A549 (cell line): ENCODE results near the gene CREBZF.

Experiments
- BHLHE40 ChIP-seq: IDR thresholded peaks from 2 replicates; pipeline ENCODE4 v1.6.1; 2012; ENCODE audit warnings: low read depth, low read length, inconsistent platforms
- EP300 ChIP-seq, 2 experiments: fragments of >200 bp; sonication (Bioruptor Twin); formaldehyde crosslinking; IDR thresholded peaks; 2 replicates in 1 of 2; 3 replicates in 1 of 2; pipeline ENCODE4 v1.6.1; 2016 to 2017
- TF ChIP-seq, protein P1 (sequence below): fragments of >200 bp; sonication (Bioruptor Twin); formaldehyde crosslinking; IDR thresholded peaks from 3 replicates; pipeline ENCODE4 v1.5.1; 2016

DNA sequence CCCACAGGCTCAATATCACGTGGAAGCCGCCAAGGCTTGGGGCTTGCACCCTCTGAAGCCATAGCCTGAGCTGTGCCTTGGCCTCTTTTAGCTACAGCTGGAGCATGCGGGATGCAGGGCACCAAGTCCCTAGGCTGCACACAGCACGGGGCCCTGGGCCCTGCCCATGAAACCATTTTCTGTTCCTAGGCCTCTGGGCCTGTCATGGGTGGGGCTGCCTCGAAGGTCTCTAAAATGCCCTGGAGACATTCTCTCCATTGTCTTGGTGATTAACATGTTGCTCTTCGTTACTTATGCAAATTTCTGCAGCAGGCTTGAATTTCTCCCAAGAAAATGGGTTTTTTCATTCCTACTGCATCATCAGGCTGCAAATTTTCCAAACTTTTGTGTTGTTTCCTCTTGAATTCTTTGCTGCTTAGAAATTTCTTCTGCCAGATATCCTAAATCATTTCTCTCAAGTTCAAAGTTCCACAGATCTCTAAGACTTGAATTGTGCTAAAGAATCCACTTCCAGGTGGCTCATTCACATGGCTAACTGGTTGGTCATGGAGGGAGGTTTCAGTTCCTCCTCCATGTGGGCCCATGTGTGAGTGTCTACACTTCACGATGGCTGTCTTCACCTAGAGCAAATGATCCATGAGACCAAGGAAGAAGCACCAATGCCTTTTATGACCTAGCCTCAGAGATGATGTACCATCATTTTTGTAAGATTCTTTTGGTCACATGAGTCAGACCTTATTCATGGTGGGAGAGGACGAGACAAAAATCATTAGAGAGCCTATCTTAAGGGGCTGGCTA lies 7.4 kb upstream of the CREBZF start:
- no peak for TF ChIP-seq BHLHE40
- TF ChIP-seq, protein P1, sequence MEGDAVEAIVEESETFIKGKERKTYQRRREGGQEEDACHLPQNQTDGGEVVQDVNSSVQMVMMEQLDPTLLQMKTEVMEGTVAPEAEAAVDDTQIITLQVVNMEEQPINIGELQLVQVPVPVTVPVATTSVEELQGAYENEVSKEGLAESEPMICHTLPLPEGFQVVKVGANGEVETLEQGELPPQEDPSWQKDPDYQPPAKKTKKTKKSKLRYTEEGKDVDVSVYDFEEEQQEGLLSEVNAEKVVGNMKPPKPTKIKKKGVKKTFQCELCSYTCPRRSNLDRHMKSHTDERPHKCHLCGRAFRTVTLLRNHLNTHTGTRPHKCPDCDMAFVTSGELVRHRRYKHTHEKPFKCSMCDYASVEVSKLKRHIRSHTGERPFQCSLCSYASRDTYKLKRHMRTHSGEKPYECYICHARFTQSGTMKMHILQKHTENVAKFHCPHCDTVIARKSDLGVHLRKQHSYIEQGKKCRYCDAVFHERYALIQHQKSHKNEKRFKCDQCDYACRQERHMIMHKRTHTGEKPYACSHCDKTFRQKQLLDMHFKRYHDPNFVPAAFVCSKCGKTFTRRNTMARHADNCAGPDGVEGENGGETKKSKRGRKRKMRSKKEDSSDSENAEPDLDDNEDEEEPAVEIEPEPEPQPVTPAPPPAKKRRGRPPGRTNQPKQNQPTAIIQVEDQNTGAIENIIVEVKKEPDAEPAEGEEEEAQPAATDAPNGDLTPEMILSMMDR: no peak
- TF ChIP-seq EP300 (IDR thresholded peaks at IDR 0.05): no peak
